ENCODE results near the gene CAST.

- TF ChIP-seq POLR2A (IDR thresholded peaks at IDR 0.05) (no peak), CTCF (IDR thresholded peaks at IDR 0.05 in 4 of 5, conservative IDR thresholded peaks at IDR 0.05 in 1 of 5) (no peak)
These were observed 45.4 kb upstream of the CAST start for GRCh38 chr5:96616801-96617200.

Measured in gastrocnemius medialis (tissue), 4 donors.